GM12878 (cell line): ENCODE results near the gene NAGK. TPM values are rescaled to one million over a fixed set of nuclear protein-coding genes. Genes with fewer than 3 reads are reported as not detected.
"Not testable (repeated sequence)": the region's sequence is repeated elsewhere in the genome, so short reads cannot be mapped to it uniquely, and the experiment has no call there.

Experiments used
- ATAC-seq: fragments of 200-7000 bp; cut with Tn5 transposase; 3 replicates; pipeline ENCODE4 v1.9.1; 2020; ENCODE audit warnings: mild to moderate bottlenecking, moderate library complexity
- BruUV-seq: library from RNA; stranded (reverse); fragments of 400-500 nt; replicated peaks from 2 replicates; lab custom pipeline; 2021; lab: Mats Ljungman, UMichigan
- CTCF ChIA-PET: fragments of 300-600 bp; sonication (Branson Sonifier 250); formaldehyde crosslinking; extraction: SDS; loops from one replicate; lab custom pipeline; 2021; ENCODE audit warnings: inconsistent platforms; lab: Yijun Ruan, JAX
- POLR2A ChIA-PET: fragments of 350-600 bp; formaldehyde crosslinking; extraction: SDS; loops from one replicate; lab custom pipeline; 2021; ENCODE audit warnings: inconsistent platforms; lab: Charles Lee
- RAD21 ChIA-PET: fragments of 300-600 bp; sonication (Branson Sonifier 250); formaldehyde crosslinking; loops from one replicate; lab custom pipeline; 2023; ENCODE audit warnings: antibody characterized with exemption; ENCODE audit not compliant: unreplicated experiment; lab: Charles Lee
- SMC1A ChIA-PET: fragments of 300-600 bp; sonication (Branson Sonifier 250); formaldehyde crosslinking; loops from one replicate; lab custom pipeline; 2023; ENCODE audit not compliant: unreplicated experiment, uncharacterized antibody; lab: Charles Lee
- DNase-seq: peaks from one replicate; pipeline ENCODE4 v3.0.0-alpha.2; 2011; ENCODE audit warnings: low read depth, low spot score
- FAIRE-seq: peaks from 3 replicates; lab custom pipeline; 2011; peaks lifted over from hg19 to GRCh38; lab: Jason Lieb, UNC
- H2AFZ ChIP-seq: 2 replicates; pipeline ENCODE4 v1.6.0; 2011; ENCODE audit warnings: low read depth, low read length, control low read depth; ENCODE audit not compliant: control insufficient read depth
- H3K27ac ChIP-seq: 2 replicates; pipeline ENCODE4 v1.5.1; 2011; ENCODE audit warnings: control low read depth; ENCODE audit not compliant: control insufficient read depth, insufficient read depth
- H3K27me3 ChIP-seq, 2 experiments: replicated peaks in 1 of 2; 2 replicates each; pipeline versions ENCODE4 v1.6.0 to v1.6.1; 2011; ENCODE audit warnings: low read length in 1 of 2; ENCODE audit not compliant: control insufficient read depth in 2 of 2, insufficient read depth in 2 of 2
- H3K36me3 ChIP-seq, 2 experiments: 2 replicates each; pipeline ENCODE4 v1.5.1; 2011; ENCODE audit warnings: low read length in 1 of 2; ENCODE audit not compliant: control insufficient read depth in 2 of 2, insufficient read depth in 2 of 2
- H3K4me1 ChIP-seq: 2 replicates; pipeline ENCODE4 v1.6.1; 2011; ENCODE audit warnings: mild to moderate bottlenecking, low read length, moderate library complexity, mixed read lengths; ENCODE audit not compliant: control insufficient read depth, insufficient read depth
- H3K4me2 ChIP-seq: 2 replicates; pipeline ENCODE4 v1.6.0; 2011; ENCODE audit warnings: control low read depth; ENCODE audit not compliant: control insufficient read depth, insufficient read depth
- H3K4me3 ChIP-seq: fragments of 200-600 bp; sonication (generic); 2 replicates; pipeline ENCODE4 v1.5.1; 2016
- H3K79me2 ChIP-seq: 2 replicates; pipeline ENCODE4 v1.6.0; 2011; ENCODE audit warnings: low read length; ENCODE audit not compliant: control insufficient read depth, insufficient read depth
- H3K9ac ChIP-seq: 2 replicates; pipeline ENCODE4 v1.8.0; 2011; ENCODE audit warnings: low read length, control low read depth, mixed read lengths; ENCODE audit not compliant: control insufficient read depth, insufficient read depth
- H3K9me3 ChIP-seq: replicated peaks from 3 replicates; pipeline ENCODE4 v1.5.1; 2011; ENCODE audit warnings: mild to moderate bottlenecking, low read length; ENCODE audit not compliant: control insufficient read depth, insufficient read depth
- H4K20me1 ChIP-seq: 2 replicates; pipeline ENCODE4 v1.6.0; 2011; ENCODE audit not compliant: control insufficient read depth, insufficient read depth
- CEBPB ChIP-seq, 2 experiments: fragments of 150-350 bp in 1 of 2; IDR thresholded peaks; 2 replicates each; pipeline ENCODE4 v1.6.1; 2012 to 2014; ENCODE audit warnings: low read depth in 2 of 2, low read length in 2 of 2, borderline replicate concordance in 1 of 2, inconsistent platforms in 1 of 2
- CHD4 ChIP-seq: fragments of 200-600 bp; sonication (generic); IDR thresholded peaks from 2 replicates; pipeline ENCODE4 v1.6.1; 2016; ENCODE audit warnings: mild to moderate bottlenecking
- CREB1 ChIP-seq: IDR thresholded peaks from 2 replicates; pipeline ENCODE4 v1.6.1; 2012; ENCODE audit warnings: low read depth, mild to moderate bottlenecking, inconsistent platforms
- EGR1 ChIP-seq, 2 experiments: IDR thresholded peaks; 1 replicate in 1 of 2; 2 replicates in 1 of 2; pipeline ENCODE4 v1.6.1; 2011 to 2012; ENCODE audit warnings: low read depth in 2 of 2, low read length in 2 of 2, borderline replicate concordance in 1 of 2, mild to moderate bottlenecking in 1 of 2, moderate library complexity in 1 of 2
- ESRRA ChIP-seq: IDR thresholded peaks from 2 replicates; pipeline ENCODE4 v1.6.1; 2012; ENCODE audit warnings: mild to moderate bottlenecking, low read length, improper control_type of control experiment
- EZH2 ChIP-seq: IDR thresholded peaks from 2 replicates; pipeline ENCODE4 v1.6.1; 2012; ENCODE audit warnings: low read depth, mild to moderate bottlenecking, control low read depth, inconsistent platforms, low read length, borderline replicate concordance; ENCODE audit not compliant: control insufficient read depth
- GATAD2B ChIP-seq: fragments of 450-650 bp; conservative IDR thresholded peaks from 2 replicates; pipeline ENCODE4 v1.6.1; 2017; ENCODE audit warnings: low read depth, mild to moderate bottlenecking, moderate library complexity
- JUND ChIP-seq: IDR thresholded peaks from 2 replicates; pipeline ENCODE4 v1.6.1; 2012; ENCODE audit warnings: low read depth, mild to moderate bottlenecking, low read length, improper control_type of control experiment, moderate library complexity
- LARP7 ChIP-seq: fragments of 450-650 bp; IDR thresholded peaks from 2 replicates; pipeline ENCODE4 v1.6.1; 2017; ENCODE audit warnings: mild to moderate bottlenecking
- SIN3A ChIP-seq: IDR thresholded peaks from 2 replicates; pipeline ENCODE4 v1.6.1; 2012; ENCODE audit warnings: low read depth, low read length, improper control_type of control experiment
- SP1 ChIP-seq: IDR thresholded peaks from one replicate; pipeline ENCODE4 v1.6.1; 2011; ENCODE audit warnings: low read depth, low read length
- TCF7 ChIP-seq: IDR thresholded peaks from 2 replicates; pipeline ENCODE4 v1.6.1; 2014; ENCODE audit warnings: antibody characterized with exemption, borderline replicate concordance
- WGBS: methylation state at CpG from one replicate; pipeline ENCODE4 v1.1.6; 2016; ENCODE audit warnings: low lambda C conversion rate; ENCODE audit not compliant: insufficient replicate concordance, insufficient coverage; ENCODE audit errors: missing lambda C conversion rate; 5-methylcytosine and 5-hydroxymethylcytosine counted together
- in situ Hi-C: fragments of 300-500 bp; cut with MboI; formaldehyde crosslinking; loops from 9 replicates; pipeline ENCODE4 v1.14.3; 2018; ENCODE audit warnings: mixed read lengths
- intact Hi-C: fragments of 100-400 bp; cut with micrococcal nuclease; formaldehyde crosslinking; loops from one replicate; pipeline ENCODE4 v1.14.2; 2022; ENCODE audit not compliant: unreplicated experiment
- polyA plus RNA-seq, 11 experiments: library from polyadenylated mRNA; depleted of rRNA in 4 of 11; unstranded in 6 of 11; stranded (reverse) in 5 of 11; fragments of >200 nt; fragmentation: Nextera tagmentation in 4 of 11; fragmentation: Illumina TruSeq in 1 of 11; extraction: Ambion mirVana in 4 of 11; extraction: Trizol in 1 of 11; gene quantifications; 1 replicate in 1 of 11; 2 replicates in 10 of 11; pipeline versions ENCODE4 v1.2.1 to v1.2.3, GENCODE V29; 2011 to 2016; ENCODE audit warnings: inconsistent platforms in 2 of 11, missing spikeins in 2 of 11, low read depth in 1 of 11
- total RNA-seq, 4 experiments: library from RNA; depleted of rRNA in 3 of 4; stranded (reverse); fragments of >200 nt in 3 of 4; fragmentation: Illumina TruSeq in 1 of 4; extraction: Trizol in 1 of 4; gene quantifications; 2 replicates each; pipeline versions ENCODE4 v1.2.1 to v1.2.3, GENCODE V29; 2013 to 2021

Gene NAGK
- total and polyA plus RNA-seq, 10 of the 15 experiments (the other 5 are each of a cell fraction or from before 2014, with no cell fraction given) = 67.7 to 137 (median 115) TPM

GRCh38 chr2:71103809-71104208 is 35.4 kb downstream of the NAGK start:
- Histone ChIP-seq H3K27me3 (no peaks in the 10 kb centered on the region), H3K4me1 (no peaks in the 10 kb centered on the region), H3K9me3 (no peaks in the 10 kb centered on the region; the same call in 2 of the 3 replicates), H4K20me1 (no peaks in the 10 kb centered on the region), H2AFZ (no peak overlapping the region), H3K9ac (no peak overlapping the region), H3K79me2 (no peaks in the 10 kb centered on the region), H3K4me2 (no peak overlapping the region), H3K4me3 (no peak overlapping the region), H3K27ac (no peak overlapping the region), H3K36me3 (no peaks in the 10 kb centered on the region)
- ChIA-PET CTCF (interaction anchor here (0.7 to 5.3 kb wide), 3 partner anchors 23 to 53 kb away, joined by 3 to 58 read pairs (median 4); no protein-coding TSS in a partner anchor), SMC1A (interaction anchor here (0.9 kb wide), 1 partner anchor 32 kb away, joined by 3 read pairs; no protein-coding TSS in a partner anchor), RAD21 (no interaction called here), POLR2A (no interaction called here)
- no peak for FAIRE-seq
- intact Hi-C loops = no loop called here
- in situ Hi-C loops = no loop called here
- BruUV-seq = no TSS peak
- 77% methylated on average over 5 of the region's 5 CpGs for WGBS
- no peak for ATAC-seq
- DNase-seq = no peak
- TF ChIP-seq TCF7 = no peak
- no peak for TF ChIP-seq CEBPB (IDR thresholded peaks at IDR 0.05; ENCODE audit: borderline replicate concordance in 1 of 2, low read depth in 2 of 2, low read length in 2 of 2)
- TF ChIP-seq JUND = no peak
- no peak for TF ChIP-seq LARP7
- no peak for TF ChIP-seq EGR1 (IDR thresholded peaks at IDR 0.05; ENCODE audit: borderline replicate concordance in 1 of 2, low read depth in 2 of 2, low read length in 2 of 2)
- TF ChIP-seq ESRRA = no peak
- no peak for TF ChIP-seq GATAD2B
- TF ChIP-seq CREB1 = no peak
- no peak for TF ChIP-seq EZH2
- no peak for TF ChIP-seq SIN3A
- no peak for TF ChIP-seq CHD4
- TF ChIP-seq SP1 = no peak

GRCh38 chr2:71106463-71106862 is 38.0 kb downstream of the NAGK start:
- H3K9me3 ChIP-seq, in situ Hi-C loops, ATAC-seq, BruUV-seq, H3K4me3 ChIP-seq, H3K4me2 ChIP-seq, H3K27me3 ChIP-seq, intact Hi-C loops, H3K36me3 ChIP-seq, H3K79me2 ChIP-seq, FAIRE-seq, H4K20me1 ChIP-seq, H3K27ac ChIP-seq, H3K9ac ChIP-seq, DNase-seq, SMC1A ChIA-PET, H2AFZ ChIP-seq, H3K4me1 ChIP-seq: not testable (repeated sequence)
- ChIA-PET RAD21 (interaction anchor here (0.9 kb wide), 1 partner anchor 24 kb away, joined by 3 read pairs; the partner anchor contains the start of gene MPHOSPH10), POLR2A (interaction anchor here (0.6 kb wide), 1 partner anchor 19 kb away, joined by 3 read pairs; no protein-coding TSS in a partner anchor), CTCF (interaction anchor here (0.7 to 1.2 kb wide), 2 partner anchors 24 to 1112 kb away, joined by 3 read pairs; partner anchors contain the start of genes MCEE and MPHOSPH10)
- WGBS = 87% methylated on average over 6 of the region's 6 CpGs
